GM12892 (cell line): Measurements from ENCODE around the gene UTP14A.

Experiments used
- POLR2A ChIP-seq: IDR thresholded peaks from 2 replicates; pipeline ENCODE4 v1.6.1; 2011; ENCODE audit warnings: low read depth, low read length, control low read depth
- POLR2AphosphoS5 ChIP-seq: IDR thresholded peaks from 2 replicates; pipeline ENCODE4 v1.6.1; 2011; ENCODE audit warnings: low read depth, low read length, control low read depth
- TAF1 ChIP-seq: IDR thresholded peaks from 2 replicates; pipeline ENCODE4 v1.6.1; 2011; ENCODE audit warnings: low read depth, mild to moderate bottlenecking, control low read depth, low read length, borderline replicate concordance

- TF ChIP-seq POLR2A (no peak), POLR2AphosphoS5 (no peak), TAF1 (no peak)
Observed at GRCh38 chrX:129956145-129956544, 50.2 kb downstream of the UTP14A start.
